ENCODE results near the gene YLPM1.
"Not testable (repeated sequence)": the region's sequence is repeated elsewhere in the genome, so short reads cannot be mapped to it uniquely, and the experiment has no call there.

Gene YLPM1, protein sequence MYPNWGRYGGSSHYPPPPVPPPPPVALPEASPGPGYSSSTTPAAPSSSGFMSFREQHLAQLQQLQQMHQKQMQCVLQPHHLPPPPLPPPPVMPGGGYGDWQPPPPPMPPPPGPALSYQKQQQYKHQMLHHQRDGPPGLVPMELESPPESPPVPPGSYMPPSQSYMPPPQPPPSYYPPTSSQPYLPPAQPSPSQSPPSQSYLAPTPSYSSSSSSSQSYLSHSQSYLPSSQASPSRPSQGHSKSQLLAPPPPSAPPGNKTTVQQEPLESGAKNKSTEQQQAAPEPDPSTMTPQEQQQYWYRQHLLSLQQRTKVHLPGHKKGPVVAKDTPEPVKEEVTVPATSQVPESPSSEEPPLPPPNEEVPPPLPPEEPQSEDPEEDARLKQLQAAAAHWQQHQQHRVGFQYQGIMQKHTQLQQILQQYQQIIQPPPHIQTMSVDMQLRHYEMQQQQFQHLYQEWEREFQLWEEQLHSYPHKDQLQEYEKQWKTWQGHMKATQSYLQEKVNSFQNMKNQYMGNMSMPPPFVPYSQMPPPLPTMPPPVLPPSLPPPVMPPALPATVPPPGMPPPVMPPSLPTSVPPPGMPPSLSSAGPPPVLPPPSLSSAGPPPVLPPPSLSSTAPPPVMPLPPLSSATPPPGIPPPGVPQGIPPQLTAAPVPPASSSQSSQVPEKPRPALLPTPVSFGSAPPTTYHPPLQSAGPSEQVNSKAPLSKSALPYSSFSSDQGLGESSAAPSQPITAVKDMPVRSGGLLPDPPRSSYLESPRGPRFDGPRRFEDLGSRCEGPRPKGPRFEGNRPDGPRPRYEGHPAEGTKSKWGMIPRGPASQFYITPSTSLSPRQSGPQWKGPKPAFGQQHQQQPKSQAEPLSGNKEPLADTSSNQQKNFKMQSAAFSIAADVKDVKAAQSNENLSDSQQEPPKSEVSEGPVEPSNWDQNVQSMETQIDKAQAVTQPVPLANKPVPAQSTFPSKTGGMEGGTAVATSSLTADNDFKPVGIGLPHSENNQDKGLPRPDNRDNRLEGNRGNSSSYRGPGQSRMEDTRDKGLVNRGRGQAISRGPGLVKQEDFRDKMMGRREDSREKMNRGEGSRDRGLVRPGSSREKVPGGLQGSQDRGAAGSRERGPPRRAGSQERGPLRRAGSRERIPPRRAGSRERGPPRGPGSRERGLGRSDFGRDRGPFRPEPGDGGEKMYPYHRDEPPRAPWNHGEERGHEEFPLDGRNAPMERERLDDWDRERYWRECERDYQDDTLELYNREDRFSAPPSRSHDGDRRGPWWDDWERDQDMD (N-terminal part only)

DNA sequence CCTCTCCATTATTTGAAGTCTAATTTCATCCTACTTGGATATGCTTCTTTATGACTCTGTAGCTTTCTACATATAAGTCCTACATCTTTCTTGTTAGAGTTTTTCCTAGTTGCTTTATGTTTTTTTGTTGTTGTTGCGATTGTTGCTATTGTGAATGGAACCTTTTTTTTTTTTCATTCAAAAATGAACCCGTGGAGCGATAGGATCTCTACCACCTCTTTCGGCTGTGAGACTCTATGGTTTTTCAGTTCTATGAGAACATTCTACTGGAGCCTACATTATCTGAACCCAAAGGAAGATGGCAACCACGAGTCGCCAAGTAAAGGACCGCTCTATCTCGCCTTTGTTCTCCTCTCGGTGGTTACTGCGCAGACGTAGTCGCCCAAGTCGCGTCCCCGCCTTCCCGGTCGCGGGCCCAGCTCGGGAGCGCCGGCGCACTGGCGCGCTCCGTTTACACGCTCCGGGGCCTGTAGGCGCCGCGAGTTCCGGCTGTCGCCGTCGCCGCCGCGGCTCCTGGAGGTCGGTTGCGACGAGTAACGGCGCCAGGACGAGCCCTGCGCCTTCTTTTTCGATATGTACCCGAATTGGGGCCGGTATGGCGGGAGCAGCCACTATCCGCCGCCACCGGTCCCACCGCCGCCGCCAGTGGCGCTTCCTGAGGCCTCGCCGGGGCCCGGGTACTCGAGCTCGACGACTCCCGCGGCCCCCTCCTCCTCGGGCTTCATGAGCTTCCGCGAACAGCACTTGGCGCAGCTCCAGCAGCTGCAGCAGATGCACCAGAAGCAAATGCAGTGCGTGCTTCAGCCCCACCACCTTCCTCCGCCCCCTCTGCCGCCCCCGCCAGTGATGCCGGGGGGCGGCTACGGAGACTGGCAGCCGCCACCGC, at the start of gene YLPM1:
YLPM1 (plus strand) TSS at position 400 of the 886 bp plus-strand sequence; CDS start at position 574, 174 bp downstream.
- peak; percentile 96 for DNase-seq

- DNase-seq, result no peak
These were observed 49.8 kb upstream of the YLPM1 start for GRCh38 chr14:74713395-74713735.

DNA sequence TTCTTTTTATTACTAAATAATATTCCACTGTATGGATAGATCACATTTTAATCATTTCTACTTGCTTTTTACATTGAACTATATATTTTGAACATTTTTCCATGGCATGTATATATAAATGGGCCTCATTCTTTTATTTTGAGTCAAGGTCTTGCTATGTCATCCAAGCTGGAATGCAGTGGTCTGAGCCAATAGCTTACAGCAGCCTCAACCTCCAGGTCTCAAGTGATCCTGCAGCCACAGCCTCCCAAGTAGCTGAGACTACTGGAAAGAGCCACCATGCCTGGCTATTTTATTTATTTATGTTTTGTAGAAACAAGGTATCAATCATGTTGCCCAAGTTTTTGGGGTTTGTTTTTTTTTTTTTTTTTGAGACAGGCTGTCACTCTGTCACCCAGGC, 42.6 kb upstream of the YLPM1 start:
- DNase-seq, result no peak

GRCh38 chr14:74723134-74723533, 40.0 kb upstream of the YLPM1 start:
- DNase-seq, result no peak

GRCh38 chr14:74732387-74732786, 30.7 kb upstream of the YLPM1 start:
- no peak for DNase-seq

GRCh38 chr14:74733221-74733620, 29.9 kb upstream of the YLPM1 start:
- no peak for DNase-seq

DNA sequence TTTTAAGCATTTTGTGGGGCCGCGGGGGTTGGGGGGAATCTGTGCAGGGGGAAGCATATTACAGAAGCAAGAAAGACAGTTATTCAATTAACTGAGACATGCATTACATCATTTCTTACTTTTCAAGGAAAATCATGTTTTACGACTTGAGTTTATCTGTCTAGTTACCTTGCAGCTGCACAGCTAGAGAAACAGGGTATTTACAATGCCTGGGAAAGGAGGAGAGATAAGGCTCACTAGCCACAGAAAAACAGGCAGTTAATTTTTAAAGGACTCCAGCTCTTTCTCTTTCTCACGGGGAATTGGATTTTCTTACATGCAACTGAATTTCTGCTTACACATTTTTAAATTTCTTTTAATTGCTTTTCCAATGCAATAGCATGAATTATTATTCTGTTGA, 28.0 kb upstream of the YLPM1 start:
- no peak for DNase-seq

GRCh38 chr14:74737753-74738325, 25.3 kb upstream of the YLPM1 start:
- DNase-seq, result no peak

DNA sequence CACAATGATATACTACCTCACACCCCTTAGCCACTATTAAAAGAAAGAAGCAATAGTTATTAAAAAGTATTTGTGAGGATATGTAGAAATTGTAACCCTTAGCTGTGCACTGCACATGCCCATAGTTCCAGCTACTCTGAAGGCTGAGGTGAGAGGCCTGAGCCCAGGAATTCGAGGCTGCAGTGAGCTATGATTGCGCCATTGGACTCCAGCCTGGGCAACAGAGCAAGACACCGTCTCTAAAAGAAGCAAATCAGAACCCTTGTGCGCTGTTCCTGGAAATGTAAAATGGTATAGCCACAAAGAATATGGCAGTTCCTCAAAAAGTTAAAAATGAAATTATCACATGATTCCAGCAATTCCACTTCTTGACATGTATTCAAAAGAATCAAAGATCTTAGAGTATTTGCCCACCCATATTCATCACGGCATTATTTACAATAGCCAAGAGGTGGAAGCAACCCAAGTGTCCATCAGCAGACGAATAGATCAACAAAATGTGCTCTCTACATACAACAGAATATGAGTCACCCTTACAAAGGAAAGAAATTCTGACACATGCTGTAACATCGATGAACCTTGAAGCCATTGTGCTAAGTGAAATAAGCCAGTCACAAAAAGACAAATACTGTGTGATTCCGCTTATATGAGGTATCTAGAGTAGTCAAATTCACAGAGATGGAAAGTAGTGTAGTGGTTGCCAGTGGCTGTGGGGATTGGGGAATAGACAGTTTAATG, 23.7 kb upstream of the YLPM1 start:
- DNase-seq, result no peak

GRCh38 chr14:74747237-74747636, 15.9 kb upstream of the YLPM1 start:
- no peak for DNase-seq

GRCh38 chr14:74754157-74754556, 9.0 kb upstream of the YLPM1 start:
- DNase-seq, result no peak

DNA sequence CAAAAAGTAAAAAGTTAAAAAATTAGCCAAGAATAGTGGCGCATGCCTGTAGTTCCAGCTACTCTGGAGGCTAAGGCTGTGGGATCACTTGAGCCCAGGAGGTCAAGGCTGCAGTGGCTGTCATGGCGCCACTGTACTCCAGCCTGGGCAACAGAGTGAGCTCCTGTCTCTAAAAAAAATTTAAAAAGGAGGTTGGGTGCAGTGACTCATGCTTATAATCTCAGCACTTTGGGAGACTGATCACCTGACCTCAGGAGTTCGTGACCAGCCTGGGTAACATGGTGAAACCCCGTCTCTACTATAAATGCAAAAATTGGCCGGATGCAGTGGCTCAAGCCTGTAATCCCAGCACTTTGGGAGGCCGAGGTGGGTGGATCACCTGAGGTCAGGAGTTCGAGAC, 8.2 kb upstream of the YLPM1 start:
- DNase-seq, result no peak

DNA sequence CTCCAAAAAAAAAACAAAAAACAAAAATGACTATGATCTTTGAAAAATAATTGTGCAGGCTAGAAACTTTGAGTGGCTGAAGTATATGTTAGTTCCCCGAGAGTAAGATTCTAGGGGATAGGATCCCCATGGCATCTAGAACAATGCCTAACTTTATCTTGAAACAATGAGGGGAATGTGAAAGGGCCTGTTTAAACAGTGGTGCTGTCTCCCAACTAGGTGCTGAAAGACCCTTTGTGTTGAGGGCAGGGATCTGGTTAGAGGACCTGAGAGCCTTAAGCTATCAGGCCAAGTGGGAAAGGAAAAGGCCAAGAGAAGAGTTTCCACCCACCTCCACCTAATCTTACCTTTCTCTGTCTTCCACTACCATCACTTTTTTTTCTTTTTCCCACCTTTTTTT, 6.8 kb upstream of the YLPM1 start:
- no peak for DNase-seq

- not testable (repeated sequence) for DNase-seq
These were observed 4.6 kb upstream of the YLPM1 start for GRCh38 chr14:74758505-74758904.

DNA sequence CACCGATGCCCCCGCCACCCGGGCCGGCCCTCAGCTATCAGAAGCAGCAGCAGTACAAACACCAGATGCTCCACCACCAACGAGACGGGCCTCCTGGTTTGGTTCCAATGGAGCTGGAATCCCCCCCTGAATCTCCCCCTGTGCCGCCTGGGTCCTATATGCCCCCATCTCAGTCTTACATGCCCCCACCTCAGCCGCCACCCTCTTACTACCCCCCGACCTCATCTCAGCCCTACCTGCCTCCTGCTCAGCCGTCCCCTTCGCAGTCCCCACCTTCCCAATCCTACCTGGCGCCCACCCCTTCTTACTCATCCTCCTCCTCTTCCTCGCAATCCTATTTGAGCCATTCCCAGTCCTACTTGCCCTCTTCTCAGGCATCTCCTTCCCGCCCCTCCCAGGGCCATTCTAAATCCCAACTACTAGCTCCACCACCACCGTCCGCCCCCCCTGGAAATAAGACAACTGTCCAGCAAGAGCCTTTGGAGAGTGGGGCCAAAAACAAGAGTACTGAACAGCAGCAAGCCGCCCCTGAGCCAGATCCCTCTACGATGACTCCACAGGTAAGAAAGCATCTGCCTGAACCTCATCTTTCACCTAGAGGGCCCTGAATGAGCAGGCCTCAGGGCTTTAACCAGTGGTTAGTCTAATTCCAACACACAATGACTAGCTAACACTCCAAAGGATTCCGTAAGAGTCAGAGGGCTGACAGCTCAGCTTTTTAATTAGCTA, 851 bp downstream of the YLPM1 start:
- DNase-seq, result peak; percentile 34

DNA sequence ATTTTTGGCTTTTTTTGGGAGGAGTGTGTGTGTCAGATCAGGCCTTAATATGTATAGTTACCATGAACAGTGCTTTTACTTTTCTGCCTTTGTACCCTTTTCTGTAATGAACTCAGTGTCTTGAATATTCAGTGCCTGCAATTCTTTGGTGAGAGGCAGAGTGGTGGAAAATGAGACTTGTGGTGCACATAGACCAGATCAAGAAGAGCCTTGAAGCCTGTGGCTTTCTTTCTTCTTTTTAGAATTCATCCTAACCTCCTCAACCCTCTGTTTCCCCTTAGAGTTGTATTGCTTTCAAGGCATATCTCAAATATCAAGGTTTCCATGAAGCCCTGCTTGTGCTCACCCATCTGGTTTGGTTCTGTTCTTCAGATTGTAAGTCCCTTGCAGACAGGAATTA, 2.6 kb downstream of the YLPM1 start:
- DNase-seq, result no peak

- DNase-seq, result no peak
These were observed 8.3 kb downstream of the YLPM1 start for GRCh38 chr14:74771399-74771798.

GRCh38 chr14:74784634-74785033, 21.5 kb downstream of the YLPM1 start:
- no peak for DNase-seq

GRCh38 chr14:74785056-74785613, 22.0 kb downstream of the YLPM1 start:
- DNase-seq, result no peak

DNA sequence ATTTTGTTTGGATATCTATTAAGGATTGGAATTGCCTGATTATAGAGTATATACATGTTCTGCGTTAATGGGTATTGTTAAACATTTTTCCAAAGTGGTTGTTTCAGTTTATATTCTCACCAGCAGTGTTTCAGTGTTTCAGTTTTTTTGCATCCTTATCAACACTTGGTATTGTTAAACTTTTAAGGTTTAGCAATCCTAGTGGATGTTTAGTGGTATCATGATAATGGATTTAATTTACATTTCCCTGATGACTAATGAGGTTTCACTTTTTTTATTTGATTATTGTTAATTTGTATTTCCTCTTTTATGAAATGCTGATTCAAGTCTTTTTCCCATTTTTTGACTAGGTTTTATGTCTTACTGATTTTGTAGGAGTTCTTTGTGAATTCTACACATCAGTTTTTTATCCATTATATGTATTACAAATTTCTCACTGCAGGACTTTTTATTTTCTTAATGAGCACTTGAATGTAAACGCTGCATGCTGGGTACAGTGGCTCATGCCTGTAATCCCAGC, 23.7 kb downstream of the YLPM1 start:
- DNase-seq, result no peak

Data from femur (tissue), 1 donor.